Neural cell (in vitro differentiated cells): Measurements from ENCODE around the gene KIF18B.

Experiments used
- CTCF ChIP-seq: fragments of 450-650 bp; IDR thresholded peaks from 2 replicates; pipeline ENCODE4 v1.5.1; 2014; ENCODE audit warnings: antibody characterized with exemption, mild to moderate bottlenecking, moderate library complexity; ENCODE audit not compliant: poor library complexity, severe bottlenecking
- EP300 ChIP-seq: fragments of 450-650 bp; conservative IDR thresholded peaks from 2 replicates; pipeline ENCODE4 v1.6.1; 2014; ENCODE audit warnings: antibody characterized with exemption, mild to moderate bottlenecking, moderate library complexity; ENCODE audit not compliant: poor library complexity, severe bottlenecking
- EZH2 ChIP-seq: fragments of 200-600, 300-800 bp; shearing (Covaris generic), sonication (generic); IDR thresholded peaks from 2 replicates; pipeline ENCODE4 v1.6.1; 2014; ENCODE audit warnings: antibody characterized with exemption, low read length, borderline replicate concordance, mild to moderate bottlenecking; ENCODE audit not compliant: insufficient read depth, poor library complexity, severe bottlenecking
- POLR2AphosphoS5 ChIP-seq: IDR thresholded peaks from 2 replicates; pipeline ENCODE4 v1.6.1; 2012
- RAD21 ChIP-seq: fragments of 450-650 bp; conservative IDR thresholded peaks from 2 replicates; pipeline ENCODE4 v1.6.1; 2014; ENCODE audit warnings: antibody characterized with exemption, mild to moderate bottlenecking, moderate library complexity
- REST ChIP-seq: IDR thresholded peaks from 2 replicates; pipeline ENCODE4 v1.6.1; 2012; ENCODE audit warnings: borderline replicate concordance

GRCh38 chr17:44875761-44876160, 71.8 kb downstream of the KIF18B start:
- TF ChIP-seq CTCF (no peak), EP300 (no peak), REST (no peak), EZH2 (no peak), POLR2AphosphoS5 (no peak), RAD21 (no peak)
